NOMO-1 (cell line): ENCODE data around the gene SYNJ1.
A peak's percentile ranks its signal among the peaks of the same experiment; 100 is the strongest.
"Not testable (repeated sequence)": the region's sequence is repeated elsewhere in the genome, so short reads cannot be mapped to it uniquely, and the experiment has no call there.

Experiments used
- DNase-seq, 2 experiments: peaks; one replicate each; lab custom pipeline; 2025; ENCODE audit not compliant: unreplicated experiment in 2 of 2; lab: John Stamatoyannopoulos, UW

SYNJ1 gene

DNA sequence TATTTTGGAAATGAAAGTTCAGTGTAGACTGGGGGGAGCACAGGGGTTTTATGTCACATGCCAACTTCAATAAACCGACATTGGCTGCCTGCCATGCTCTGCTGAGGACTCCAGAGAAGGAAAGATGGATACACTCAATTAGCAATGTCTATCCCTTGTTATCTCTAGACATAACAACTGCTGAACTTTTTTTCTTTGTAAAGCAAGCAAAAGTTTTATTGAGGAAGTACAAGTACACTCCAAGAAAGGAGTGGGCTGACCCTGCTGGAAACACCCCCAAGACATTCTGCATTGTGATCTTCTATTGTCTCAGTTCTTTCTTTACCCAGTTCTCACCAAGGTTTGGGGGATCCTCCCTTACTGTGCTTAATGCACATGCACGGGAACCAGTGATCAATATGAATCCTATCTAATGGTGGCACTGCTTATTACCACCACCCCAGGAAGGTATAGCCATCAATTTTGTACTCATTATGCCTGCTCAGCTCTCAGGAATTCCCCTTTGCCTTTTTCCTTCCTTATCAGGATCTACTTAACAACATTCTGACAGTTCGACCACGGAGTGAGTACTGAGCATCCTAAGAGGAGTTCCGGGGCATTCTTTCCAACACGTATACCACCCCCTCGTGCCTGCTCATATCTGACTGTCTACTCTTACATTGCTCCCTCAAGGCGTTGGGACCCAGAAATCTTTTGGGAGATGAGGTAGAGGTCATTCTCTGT is 28.7 kb downstream of the SYNJ1 start:
- DNase-seq, result no peak

DNA sequence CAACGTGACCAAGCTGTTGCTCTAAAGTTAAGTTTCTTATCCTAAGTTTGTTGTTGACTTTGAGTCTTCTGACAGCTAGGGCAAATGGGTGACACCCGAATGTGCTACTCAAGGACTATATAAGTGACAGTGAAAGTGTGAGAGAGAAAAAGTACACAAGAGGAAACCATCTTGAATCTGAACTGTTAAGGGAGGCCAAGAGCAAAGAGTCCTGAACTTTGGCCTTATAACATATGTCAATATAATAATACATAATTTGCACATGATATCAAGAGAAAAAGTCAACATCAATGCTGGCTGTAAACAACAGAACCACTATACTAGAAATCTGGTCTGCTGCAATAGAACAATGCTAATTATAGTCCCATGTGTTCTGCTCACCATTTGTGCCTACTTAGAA is 29.5 kb downstream of the SYNJ1 start:
- DNase-seq, result no peak

DNA sequence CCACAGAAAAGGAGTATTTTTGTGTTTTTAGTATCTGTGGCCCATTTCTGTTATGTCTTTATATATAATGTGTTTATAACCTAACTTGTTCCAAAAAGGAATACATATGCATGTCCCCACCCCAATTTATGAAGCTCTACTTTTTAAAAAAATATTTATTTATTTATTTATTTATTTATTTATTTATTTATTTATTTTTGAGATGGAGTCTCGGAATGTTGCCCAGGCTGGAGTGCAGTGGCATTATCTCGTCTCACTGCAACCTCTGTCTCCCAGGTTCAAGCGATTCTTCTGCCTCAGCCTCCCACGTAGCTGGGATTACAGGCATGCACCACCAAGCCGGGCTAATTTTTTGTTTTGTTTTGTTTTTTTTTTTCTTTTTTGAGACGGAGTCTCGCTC is 32.3 kb downstream of the SYNJ1 start:
- DNase-seq, result not testable (repeated sequence)

DNA sequence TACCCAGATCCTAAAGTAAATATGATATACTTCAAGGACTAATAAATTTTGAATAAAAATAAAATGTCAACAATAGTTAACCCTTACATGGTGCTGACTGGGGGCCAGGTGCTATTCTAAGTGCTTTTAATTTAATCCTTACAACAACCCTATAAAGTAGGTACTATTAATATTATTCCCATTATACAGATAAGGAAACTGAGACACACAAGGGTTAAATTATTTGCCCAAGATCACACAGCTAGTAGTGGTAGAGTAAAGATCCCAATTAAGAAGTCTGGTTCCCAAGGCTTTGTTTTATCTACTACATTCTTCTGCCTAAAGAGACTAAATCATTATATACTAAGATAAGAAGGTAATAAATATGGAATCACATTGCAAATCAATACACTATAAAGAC is 34.2 kb downstream of the SYNJ1 start:
- no peak for DNase-seq

DNA sequence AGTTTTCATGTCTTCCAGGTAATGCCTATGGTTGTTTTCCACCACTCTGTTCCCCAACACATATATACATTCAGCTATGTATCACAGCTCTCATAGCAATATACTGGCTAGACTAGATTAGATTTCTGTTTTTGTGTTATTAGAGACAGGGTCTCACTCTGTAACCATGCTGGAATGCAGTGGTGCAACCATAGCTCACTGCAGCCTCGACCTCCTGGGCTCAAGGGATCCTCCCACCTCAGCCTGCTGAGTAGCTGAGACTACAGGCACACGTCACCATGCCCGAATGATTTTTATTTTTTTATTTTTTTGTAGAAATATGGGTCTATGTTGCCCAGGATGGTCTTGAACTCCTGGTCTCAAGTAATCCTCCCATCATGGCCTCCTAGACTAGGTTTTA is 37.7 kb downstream of the SYNJ1 start:
- no peak for DNase-seq

DNA sequence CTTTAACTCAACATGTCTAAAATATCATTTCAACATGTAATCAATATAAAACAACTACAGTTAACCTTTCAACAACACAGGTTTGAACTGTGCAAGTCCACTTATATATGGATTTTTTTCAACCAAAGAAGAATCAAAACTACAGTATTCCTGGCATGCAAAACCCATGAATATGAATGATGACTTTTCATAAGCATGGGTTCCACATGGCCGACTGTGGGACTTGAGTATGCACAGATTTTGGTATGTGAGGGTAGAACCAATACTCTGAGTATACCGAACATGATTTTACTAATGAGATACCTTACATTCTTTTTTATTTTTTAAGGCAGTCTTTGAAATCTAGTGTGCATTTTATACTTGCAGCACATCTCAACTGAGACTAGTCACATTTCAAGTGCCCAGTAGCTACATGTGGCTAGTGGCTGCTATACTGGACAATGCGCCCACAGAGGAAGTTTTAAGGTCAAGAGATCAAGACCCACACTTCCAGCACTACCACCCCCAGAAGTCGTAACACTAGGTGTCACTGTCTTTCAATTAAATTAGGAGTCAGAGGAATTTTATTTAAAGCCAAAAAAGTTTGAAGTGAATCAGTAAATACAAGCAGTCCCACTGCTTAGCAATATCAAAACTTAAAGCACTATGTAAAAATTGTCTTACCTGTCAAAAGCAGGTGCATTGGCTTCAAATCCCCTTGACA is 40.0 kb downstream of the SYNJ1 start:
- DNase-seq, result no peak

DNA sequence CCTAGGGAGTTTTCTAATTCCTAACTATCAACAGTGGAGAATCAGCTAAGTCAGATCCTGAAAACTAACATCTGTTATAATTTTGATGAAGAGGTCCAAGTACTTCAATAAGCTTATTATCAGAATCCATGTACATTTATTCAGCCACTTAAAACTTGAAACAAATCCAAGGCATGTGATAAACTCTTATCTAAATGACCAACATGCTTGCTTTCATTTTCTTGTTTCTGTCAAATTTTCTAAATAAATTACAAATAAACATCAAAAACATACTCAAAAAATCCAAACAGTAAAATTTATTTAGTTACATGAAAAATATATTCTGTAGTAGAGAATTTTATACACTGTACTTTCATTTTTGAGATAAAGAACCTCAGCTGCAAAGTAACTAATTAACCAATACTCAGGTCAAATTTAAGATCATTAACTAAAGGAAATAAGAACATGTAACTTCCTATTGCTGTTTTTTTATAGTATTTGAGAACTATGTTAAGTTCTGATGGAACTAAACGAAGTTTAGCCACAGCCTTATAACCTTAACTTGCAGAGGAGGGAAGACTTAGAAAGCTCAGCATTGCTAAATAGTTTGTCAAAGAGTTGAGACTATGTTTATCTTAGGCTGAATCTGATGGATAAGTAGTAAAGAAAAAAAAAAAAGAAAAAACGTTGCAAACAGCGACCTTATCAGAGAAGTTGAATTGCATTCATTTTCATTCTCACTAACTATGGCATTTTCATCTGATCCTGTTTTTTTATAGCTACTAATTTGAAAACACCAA is 44.9 kb downstream of the SYNJ1 start:
- DNase-seq, result no peak

DNA sequence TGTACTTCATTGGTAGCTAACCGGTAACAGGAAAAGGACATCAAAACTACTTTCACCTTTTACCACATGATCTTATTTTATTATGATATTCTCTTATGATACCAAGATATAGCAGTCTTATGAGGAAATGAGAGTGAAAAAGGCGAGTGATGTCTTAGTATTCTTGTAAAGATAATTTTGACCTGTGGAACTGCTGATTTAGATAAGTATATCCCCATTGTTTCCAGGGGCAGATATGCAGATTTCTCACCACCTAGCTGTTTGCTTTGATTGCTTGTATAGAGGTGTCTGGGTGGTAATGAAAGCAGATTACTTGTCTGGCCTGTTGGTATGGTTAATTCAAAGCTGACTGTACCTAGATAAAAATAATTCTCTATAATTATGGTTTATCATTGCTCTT is 53.1 kb downstream of the SYNJ1 start:
- no peak for DNase-seq

DNA sequence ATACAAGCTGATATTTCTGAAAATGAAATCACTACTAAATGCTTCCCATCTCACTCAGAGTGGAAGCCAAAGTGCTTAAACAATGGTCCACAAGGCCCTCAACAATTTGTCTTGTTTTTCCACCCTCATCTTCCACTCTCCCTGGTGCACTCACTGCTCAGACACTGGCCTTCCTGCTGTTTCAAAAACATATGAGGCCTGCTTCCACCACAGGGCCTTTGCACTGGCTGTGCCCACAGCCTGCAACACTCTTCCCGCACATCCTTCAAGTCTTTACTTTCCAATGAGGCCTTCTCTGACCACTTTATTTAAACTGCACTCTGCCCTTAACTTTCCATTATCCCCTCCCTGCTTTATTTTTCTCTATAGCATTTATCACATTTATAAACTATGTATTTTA is 53.8 kb downstream of the SYNJ1 start:
- no peak for DNase-seq

DNA sequence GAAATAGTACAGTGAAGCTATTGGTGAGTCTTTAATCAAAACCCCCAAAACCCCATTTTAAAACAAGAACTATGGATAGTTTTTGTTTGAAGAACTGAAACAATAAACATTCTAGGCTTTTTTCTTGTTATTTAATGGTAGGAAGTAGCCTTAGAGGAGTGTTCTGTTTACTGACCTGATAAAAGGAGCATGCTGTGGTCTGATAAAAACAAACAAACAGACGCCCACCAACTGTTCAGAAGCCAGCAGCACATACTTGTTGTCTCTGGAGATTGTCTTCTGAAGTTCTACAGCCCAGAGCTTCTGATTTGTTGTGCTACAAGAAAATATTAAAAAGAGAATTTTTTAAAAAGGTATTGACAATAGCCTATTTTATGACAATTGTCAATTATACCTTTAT is 61.6 kb downstream of the SYNJ1 start:
- DNase-seq, result no peak

DNA sequence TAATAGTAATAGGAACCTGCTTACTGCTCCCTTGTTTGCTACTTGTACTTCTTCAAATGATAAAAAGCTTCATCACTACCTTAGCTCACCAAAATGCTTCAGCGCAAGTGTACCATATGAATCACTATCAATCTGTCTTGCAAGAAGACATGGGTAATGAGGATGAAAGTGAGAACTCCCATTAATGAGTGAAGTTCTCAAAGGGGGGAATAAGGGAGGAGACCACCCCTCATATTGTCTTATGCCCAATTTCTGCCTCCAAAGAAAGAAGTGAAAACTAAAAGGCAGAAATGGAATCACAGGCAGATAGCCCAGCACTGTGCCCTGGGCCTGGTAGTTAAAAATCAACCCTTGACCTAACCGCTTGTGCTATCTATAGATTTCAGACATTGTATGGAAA is 63.7 kb downstream of the SYNJ1 start:
- DNase-seq, result not testable (repeated sequence)

DNA sequence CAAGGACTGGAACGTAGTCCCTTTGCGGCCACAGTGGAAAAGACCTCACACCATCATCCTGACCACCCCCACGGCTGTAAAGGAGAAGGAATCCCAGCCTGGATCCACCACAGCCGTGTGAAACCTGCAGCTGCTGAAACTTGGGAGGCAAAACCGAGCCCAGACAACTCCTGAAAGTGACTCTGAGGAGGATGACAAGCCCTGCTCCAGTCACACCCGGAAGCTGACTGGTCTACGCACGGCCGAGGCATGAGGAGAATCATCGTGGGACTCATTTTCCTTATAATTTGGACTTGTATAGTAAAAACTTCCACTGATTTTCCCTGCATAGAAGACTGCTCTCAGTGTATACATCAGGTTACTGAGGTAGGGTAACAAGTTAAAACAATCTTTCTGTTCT is 65.8 kb downstream of the SYNJ1 start:
- not testable (repeated sequence) for DNase-seq

DNA sequence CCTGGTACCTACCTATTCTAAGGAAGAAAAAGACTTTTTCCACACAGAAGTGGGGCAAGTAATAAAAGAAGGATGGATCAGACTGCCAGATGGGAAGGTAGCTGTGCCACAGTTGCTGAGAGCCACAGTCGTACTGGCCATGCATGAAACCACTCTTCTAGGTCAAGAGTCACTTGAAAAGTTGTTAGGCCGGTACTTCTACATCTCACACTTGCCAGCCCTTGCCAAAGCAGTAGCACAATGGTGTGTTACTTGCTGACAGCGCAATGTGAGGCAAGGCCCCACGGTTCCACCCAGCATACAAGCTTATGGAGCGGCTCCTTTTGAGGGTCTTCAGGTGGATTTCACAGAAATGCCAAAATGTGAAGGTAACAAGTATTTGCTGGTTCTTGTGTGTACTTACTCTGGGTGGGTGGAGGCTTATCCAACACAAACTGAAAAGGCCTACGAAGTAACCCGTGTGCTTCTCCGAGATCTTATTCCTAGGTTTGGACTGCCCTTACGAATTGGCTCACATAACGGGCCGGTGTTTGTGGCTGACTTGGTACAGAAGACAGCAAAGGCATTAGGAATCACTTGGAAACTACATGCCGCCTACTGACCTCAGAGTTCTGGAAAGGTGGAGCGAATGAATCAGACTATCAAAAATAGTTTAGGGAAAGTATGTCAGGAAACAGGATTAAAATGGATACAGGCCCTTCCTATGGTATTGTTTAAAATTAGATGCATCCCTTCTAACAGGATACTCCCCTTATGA is 66.6 kb downstream of the SYNJ1 start:
- not testable (repeated sequence) for DNase-seq

DNA sequence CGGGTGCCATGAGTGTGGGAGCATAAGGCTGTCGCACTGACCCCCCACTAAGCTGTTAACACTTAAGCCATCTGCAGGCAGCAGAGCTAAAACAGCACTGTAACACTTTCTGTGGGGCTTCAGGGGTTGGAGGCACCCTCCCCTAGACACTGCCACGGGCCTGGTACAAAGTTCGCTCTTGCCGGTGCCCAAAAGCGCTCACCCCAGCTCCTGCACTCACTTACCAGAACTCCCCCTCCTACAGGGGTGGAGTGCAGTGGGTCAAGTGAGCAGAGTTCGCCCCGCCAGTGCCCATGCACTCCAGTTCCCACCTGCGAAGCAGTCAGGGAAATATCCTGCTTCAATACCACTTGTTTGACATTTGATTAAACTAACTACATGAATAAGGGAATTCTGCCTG is 69.3 kb downstream of the SYNJ1 start:
- DNase-seq, result no peak

DNA sequence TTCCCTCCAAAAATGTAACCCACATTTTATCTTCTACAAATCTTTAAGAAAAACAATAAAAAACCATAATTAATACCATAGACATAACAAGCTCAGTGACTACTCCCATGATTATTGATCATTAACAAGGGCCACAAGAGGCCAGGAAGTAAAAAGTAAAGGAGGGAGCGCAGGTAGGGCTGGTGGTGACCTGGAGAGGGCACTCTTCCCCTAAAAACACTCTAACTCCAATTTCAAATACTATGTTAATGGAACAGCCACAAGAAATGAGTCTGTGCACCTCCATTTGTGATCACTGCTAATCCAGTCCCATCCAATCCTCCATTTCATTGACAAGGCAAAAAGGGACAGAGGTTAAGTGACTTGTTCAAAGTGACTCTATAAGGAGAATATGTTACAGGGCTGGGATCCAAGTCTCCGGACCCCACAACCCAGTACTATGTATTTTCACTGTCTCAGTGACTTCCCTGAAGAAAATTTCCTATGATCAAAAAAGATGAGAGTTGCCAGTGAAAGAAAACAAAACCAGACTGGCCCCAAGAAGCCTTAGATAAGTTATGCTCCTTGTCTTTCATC is 74.4 kb downstream of the SYNJ1 start:
- peak in 1 of 2 experiments; percentile 35 for DNase-seq

DNA sequence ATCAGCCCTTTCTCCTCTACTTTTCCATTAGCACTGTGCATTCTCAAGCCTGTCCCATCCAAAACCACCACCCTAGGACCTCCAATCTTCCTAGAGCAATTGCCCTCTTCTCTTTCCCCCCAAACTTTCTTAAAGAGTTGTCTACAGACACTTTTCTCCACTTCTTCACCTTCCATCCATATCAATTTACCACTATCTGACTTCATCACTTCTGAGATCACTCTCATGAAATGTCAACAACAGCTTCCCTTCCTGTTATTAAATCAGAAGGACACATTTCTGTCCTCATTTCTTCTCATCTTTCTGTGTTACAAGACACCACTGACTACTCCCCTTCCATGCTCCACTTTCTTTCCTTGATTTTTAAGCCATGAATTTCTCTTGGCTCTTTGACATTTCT is 79.6 kb downstream of the SYNJ1 start:
- DNase-seq, result no peak

DNA sequence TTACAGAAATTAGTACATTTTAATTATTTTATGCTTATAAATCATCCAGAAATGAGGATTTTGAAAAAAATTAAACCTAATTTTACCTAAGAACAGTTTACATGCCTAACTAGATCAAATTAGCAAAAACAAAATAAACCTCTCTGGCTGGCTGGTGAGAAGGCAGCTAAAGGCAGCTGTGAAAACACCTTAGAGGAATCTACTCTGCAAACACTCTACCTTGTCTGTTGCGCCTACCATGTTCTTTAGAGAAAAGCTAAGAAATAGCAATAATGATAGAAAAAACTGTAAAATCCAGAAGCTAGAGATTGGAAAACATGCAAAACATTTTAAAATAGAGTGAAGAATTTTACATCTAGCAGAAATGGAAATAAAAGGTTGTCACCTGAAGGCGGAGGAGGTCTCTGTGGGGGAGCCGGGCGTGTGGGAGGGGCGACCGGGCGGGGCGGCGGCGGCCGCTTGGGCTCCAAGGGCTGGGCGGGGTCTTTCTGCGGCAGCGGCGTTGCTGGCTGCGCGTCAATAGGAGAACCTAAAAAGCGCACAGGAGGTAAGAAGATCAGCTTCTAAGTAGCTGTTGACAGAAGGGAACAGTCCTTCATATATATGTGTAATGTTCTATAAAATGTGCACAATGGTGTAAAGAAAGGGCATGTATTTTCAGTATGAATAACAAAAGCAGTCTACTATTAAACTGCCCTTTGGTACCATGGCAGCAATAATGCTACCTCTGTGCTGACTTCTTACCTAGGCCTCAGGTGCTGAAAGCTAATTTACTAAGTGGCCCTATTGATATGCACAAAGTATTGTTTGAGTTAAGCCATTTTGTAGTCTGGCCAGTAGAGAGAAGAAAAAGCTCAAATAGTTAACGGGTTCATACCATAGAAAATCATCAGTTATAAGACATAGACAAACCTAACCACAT is 82.3 kb downstream of the SYNJ1 start:
- no peak for DNase-seq

DNA sequence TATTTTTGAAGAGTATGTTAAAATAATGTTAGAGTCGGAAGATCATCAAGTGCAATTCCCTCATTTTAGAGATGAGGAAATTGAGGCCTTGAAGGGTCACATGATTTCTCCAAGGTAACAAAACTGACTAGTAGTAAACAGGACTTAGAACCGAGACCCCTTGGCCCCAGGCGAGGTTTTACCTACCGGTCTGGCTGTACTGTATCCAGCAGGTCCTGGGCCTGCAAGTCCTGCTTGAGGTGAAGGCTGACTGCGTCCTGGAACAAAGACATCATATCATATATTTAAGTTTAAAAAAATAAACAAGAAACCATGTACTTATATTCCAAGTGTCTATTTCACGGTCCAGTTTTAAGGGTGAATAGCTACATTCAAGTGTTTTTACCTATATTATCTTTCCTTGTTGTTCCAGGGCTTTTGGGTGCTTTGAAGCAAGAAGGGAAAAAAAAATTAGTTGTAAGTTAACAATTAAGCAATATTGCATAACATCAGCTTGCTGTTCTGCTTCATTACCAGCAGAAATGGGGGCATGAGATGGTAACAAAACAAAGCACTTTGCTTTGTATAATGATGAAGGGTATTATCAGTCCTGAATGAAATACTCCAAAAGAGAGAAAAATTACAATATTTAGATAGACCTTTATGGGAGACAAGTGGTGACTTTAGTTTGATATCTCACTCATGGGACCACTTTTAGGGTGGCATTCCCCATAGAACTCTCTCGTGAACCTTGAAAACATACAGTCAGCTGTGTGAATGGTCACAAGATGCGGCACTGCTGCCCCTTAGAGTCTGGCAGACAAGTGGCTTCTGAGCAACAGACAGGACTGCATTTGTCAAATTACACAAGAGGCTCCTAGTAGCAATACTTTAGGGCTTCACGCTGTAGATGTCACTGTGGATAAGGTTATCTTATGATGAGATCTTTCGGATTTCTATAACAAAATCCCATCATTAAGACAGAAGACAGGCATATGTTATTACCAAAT is 85.8 kb downstream of the SYNJ1 start:
- DNase-seq, result no peak
